GM19463 (cell line): ENCODE results near the gene UPK1B.

ENCODE experiments used
- ATAC-seq: cut with Tn5 transposase; IDR thresholded peaks from one replicate; pipeline ENCODE4 v1.9.1; 2021; ENCODE audit warnings: mild to moderate bottlenecking, moderate library complexity; ENCODE audit not compliant: unreplicated experiment

Gene UPK1B

GRCh38 chr3:119175872-119176756 is 2.7 kb downstream of the UPK1B start:
- ATAC-seq, result no peak

GRCh38 chr3:119176778-119177177 is 3.4 kb downstream of the UPK1B start:
- ATAC-seq, result no peak

- no peak for ATAC-seq
Measured at GRCh38 chr3:119177321-119177720, 3.9 kb downstream of the UPK1B start.

GRCh38 chr3:119181765-119182164 is 8.4 kb downstream of the UPK1B start:
- ATAC-seq, result no peak

- ATAC-seq, result no peak
Measured at GRCh38 chr3:119184111-119184510, 10.7 kb downstream of the UPK1B start.

- no peak for ATAC-seq
Measured at GRCh38 chr3:119184796-119185570, 11.6 kb downstream of the UPK1B start.

GRCh38 chr3:119187266-119187665 is 13.9 kb downstream of the UPK1B start:
- ATAC-seq, result no peak

- ATAC-seq, result no peak
Measured at GRCh38 chr3:119191800-119192199, 18.4 kb downstream of the UPK1B start.

GRCh38 chr3:119194237-119195150 is 21.1 kb downstream of the UPK1B start:
- no peak for ATAC-seq

- ATAC-seq, result no peak
Measured at GRCh38 chr3:119195151-119195476, 21.7 kb downstream of the UPK1B start.

GRCh38 chr3:119195911-119196310 is 22.5 kb downstream of the UPK1B start:
- no peak for ATAC-seq

- ATAC-seq, result no peak
Measured at GRCh38 chr3:119205209-119205608, 31.8 kb downstream of the UPK1B start.

- ATAC-seq, result no peak
Measured at GRCh38 chr3:119205685-119206084, 32.3 kb downstream of the UPK1B start.

GRCh38 chr3:119206611-119207511 is 33.5 kb downstream of the UPK1B start:
- ATAC-seq, result no peak

GRCh38 chr3:119207512-119207875 is 34.1 kb downstream of the UPK1B start:
- ATAC-seq, result no peak

- no peak for ATAC-seq
Measured at GRCh38 chr3:119211193-119211592, 37.8 kb downstream of the UPK1B start.

- ATAC-seq, result no peak
Measured at GRCh38 chr3:119211803-119212202, 38.4 kb downstream of the UPK1B start.

- peak; percentile 99 for ATAC-seq
Measured at GRCh38 chr3:119219069-119219468, 45.7 kb downstream of the UPK1B start.

GRCh38 chr3:119220198-119220597 is 46.8 kb downstream of the UPK1B start:
- ATAC-seq, result no peak

- no peak for ATAC-seq
Measured at GRCh38 chr3:119220970-119221667, 47.7 kb downstream of the UPK1B start.
